CD14-positive monocyte (primary cell): ENCODE measurements around the gene FNDC11. TPM values are rescaled to one million over a fixed set of nuclear protein-coding genes. Genes with fewer than 3 reads are reported as not detected.
"Not testable (repeated sequence)": the region's sequence is repeated elsewhere in the genome, so short reads cannot be mapped to it uniquely, and the experiment has no call there.

Source experiments
- DNase-seq, 3 donors: peaks; one replicate each; pipeline ENCODE4 v3.0.0-alpha.2; 2011 to 2022
- H2AFZ ChIP-seq: 2 replicates; pipeline ENCODE4 v1.6.0; 2012; ENCODE audit warnings: mild to moderate bottlenecking, low read depth, low read length, inconsistent platforms; ENCODE audit not compliant: insufficient read depth, poor library complexity, severe bottlenecking
- H3K27ac ChIP-seq, 2 donors: 1 replicate in 1 of 2; 2 replicates in 1 of 2; pipeline ENCODE4 v1.5.1; 2012 to 2013; ENCODE audit warnings: low read length in 2 of 2, control low read depth in 1 of 2, inconsistent platforms in 1 of 2, low read depth in 1 of 2, mild to moderate bottlenecking in 1 of 2
- H3K27me3 ChIP-seq, 2 donors: one replicate each; pipeline versions ENCODE4 v1.6.0 to v1.6.1; 2011 to 2013; ENCODE audit warnings: low read length in 2 of 2; ENCODE audit not compliant: control insufficient read depth in 2 of 2, insufficient read depth in 2 of 2
- H3K36me3 ChIP-seq, 2 donors: replicated peaks in 1 of 2; 1 replicate in 1 of 2; 2 replicates in 1 of 2; pipeline versions ENCODE4 v1.5.1 to v1.6.1; 2012 to 2013; ENCODE audit warnings: low read length in 2 of 2, control low read depth in 1 of 2, inconsistent platforms in 1 of 2, mild to moderate bottlenecking in 1 of 2; ENCODE audit not compliant: insufficient read depth in 2 of 2, control insufficient read depth in 1 of 2
- H3K4me1 ChIP-seq, 2 donors: 1 replicate in 1 of 2; 2 replicates in 1 of 2; pipeline versions ENCODE4 v1.5.1 to v1.6.1; 2012 to 2013; ENCODE audit warnings: low read length in 2 of 2, control low read depth in 1 of 2, inconsistent platforms in 1 of 2, mild to moderate bottlenecking in 1 of 2, moderate library complexity in 1 of 2; ENCODE audit not compliant: insufficient read depth in 2 of 2, control insufficient read depth in 1 of 2
- H3K4me2 ChIP-seq: replicated peaks from 2 replicates; pipeline ENCODE3; 2012; ENCODE audit warnings: low read length, moderate library complexity, mild to moderate bottlenecking; ENCODE audit not compliant: poor library complexity, severe bottlenecking; ENCODE audit errors: extremely low read depth
- H3K4me3 ChIP-seq, 3 experiments: fragments of 200-600 bp in 1 of 3; sonication (generic) in 1 of 3; replicated peaks in 1 of 3; 1 replicate in 2 of 3; 2 replicates in 1 of 3; pipeline ENCODE4 v1.5.1; 2011 to 2013; ENCODE audit warnings: low read length in 3 of 3, mild to moderate bottlenecking in 3 of 3, control low read depth in 2 of 3, low read depth in 2 of 3, inconsistent platforms in 1 of 3, moderate library complexity in 1 of 3
- H3K79me2 ChIP-seq: 2 replicates; pipeline ENCODE4 v1.6.0; 2012; ENCODE audit warnings: mild to moderate bottlenecking, control low read depth, inconsistent platforms, low read length, moderate library complexity; ENCODE audit not compliant: insufficient read depth
- H3K9ac ChIP-seq: 2 replicates; pipeline ENCODE4 v1.6.0; 2017; ENCODE audit warnings: low read length, mild to moderate bottlenecking; ENCODE audit not compliant: insufficient read depth, poor library complexity, severe bottlenecking
- H3K9me3 ChIP-seq, 2 donors: replicated peaks in 1 of 2; 1 replicate in 1 of 2; 2 replicates in 1 of 2; pipeline versions ENCODE4 v1.5.1 to v1.6.1; 2012 to 2013; ENCODE audit warnings: low read length in 2 of 2, control low read depth in 1 of 2; ENCODE audit not compliant: control insufficient read depth in 1 of 2, insufficient read depth in 1 of 2
- H4K20me1 ChIP-seq: 2 replicates; pipeline ENCODE4 v1.6.0; 2012; ENCODE audit warnings: mild to moderate bottlenecking, low read length, control low read depth, moderate library complexity; ENCODE audit not compliant: insufficient read depth
- H3K27ac Mint-ChIP-seq, 7 donors: one replicate each; pipeline ENCODE4 v1.8.0; 2020; ENCODE audit warnings: mild to moderate bottlenecking in 7 of 7, mixed read lengths in 7 of 7, moderate library complexity in 6 of 7, inconsistent platforms in 2 of 7
- H3K27me3 Mint-ChIP-seq, 3 donors: one replicate each; pipeline ENCODE4 v1.8.0; 2021 to 2022; ENCODE audit warnings: low read depth in 3 of 3, mild to moderate bottlenecking in 3 of 3, mixed read lengths in 3 of 3, moderate library complexity in 3 of 3, inconsistent platforms in 1 of 3
- H3K36me3 Mint-ChIP-seq, 2 donors: one replicate each; pipeline ENCODE4 v1.8.0; 2020; ENCODE audit warnings: mixed read lengths in 2 of 2, inconsistent platforms in 1 of 2, mild to moderate bottlenecking in 1 of 2
- H3K4me1 Mint-ChIP-seq: one replicate; pipeline ENCODE4 v1.8.0; 2020; ENCODE audit warnings: mild to moderate bottlenecking, mixed read lengths
- H3K4me3 Mint-ChIP-seq, 2 donors: one replicate each; pipeline ENCODE4 v1.8.0; 2020; ENCODE audit warnings: mild to moderate bottlenecking in 2 of 2, mixed read lengths in 2 of 2, moderate library complexity in 1 of 2
- H3K9me3 Mint-ChIP-seq, 7 donors: one replicate each; pipeline ENCODE4 v1.8.0; 2020 to 2022; ENCODE audit warnings: mixed read lengths in 7 of 7, mild to moderate bottlenecking in 6 of 7, moderate library complexity in 6 of 7, inconsistent platforms in 2 of 7
- CTCF ChIP-seq: fragments of 200-600 bp; IDR thresholded peaks from one replicate; pipeline ENCODE4 v1.8.0; 2022; ENCODE audit warnings: antibody characterized with exemption, mild to moderate bottlenecking
- WGBS: methylation state at CpG from one replicate; pipeline ENCODE4 v1.1.5; 2013; ENCODE audit warnings: missing lambda C conversion rate; ENCODE audit not compliant: insufficient coverage; 5-methylcytosine and 5-hydroxymethylcytosine counted together
- intact Hi-C, 2 donors: fragments of 100-400 bp; cut with micrococcal nuclease; formaldehyde crosslinking; loops; one replicate each; pipeline versions ENCODE4 v1.15.0 to v1.15.1; 2023
- polyA plus RNA-seq, 3 donors: library from polyadenylated mRNA; depleted of rRNA in 1 of 3; unstranded in 2 of 3; stranded (reverse) in 1 of 3; fragments of 300-500 nt in 2 of 3; fragments of >200 nt in 1 of 3; fragmentation: Illumina TruSeq in 2 of 3; gene quantifications; 1 replicate in 2 of 3; 2 replicates in 1 of 3; pipeline ENCODE4 v1.2.3, GENCODE V29; 2012 to 2021

FNDC11 gene
- polyA plus RNA-seq, 3 donors = 0.23 TPM; not detected in 2

GRCh38 chr20:63557481-63557891 lies 3.5 kb downstream of the FNDC11 start:
- H3K4me3 Mint-ChIP-seq = no peak overlapping the region
- peak overlapping the region in 1 of 7 donors; percentile 30 for H3K27ac Mint-ChIP-seq
- H3K4me3 ChIP-seq = no peak overlapping the region
- peaks cover 23 to 39% of the 10 kb centered on the region in 2 donors for H3K36me3 Mint-ChIP-seq
- peaks cover 0 to 7% of the 10 kb centered on the region in 2 donors for H3K9me3 ChIP-seq
- H3K79me2 ChIP-seq = no peaks in the 10 kb centered on the region
- peaks cover 22 to 75% (median 53%) of the 10 kb centered on the region in 3 donors for H3K27me3 Mint-ChIP-seq
- H3K9me3 Mint-ChIP-seq = peaks cover 4 to 19% (median 6%) of the 10 kb centered on the region in 7 donors
- no peak for DNase-seq
- intact Hi-C loops = no loop called here
- H4K20me1 ChIP-seq = peaks cover 68% of the 10 kb centered on the region
- H3K4me2 ChIP-seq = no peak overlapping the region
- H2AFZ ChIP-seq = no peak overlapping the region
- peaks cover 10% of the 10 kb centered on the region for H3K4me1 Mint-ChIP-seq
- H3K27ac ChIP-seq = no peak overlapping the region
- peaks cover 15 to 18% of the 10 kb centered on the region in 2 donors for H3K4me1 ChIP-seq
- peaks cover 2 to 63% of the 10 kb centered on the region in 2 donors for H3K27me3 ChIP-seq
- no peak for TF ChIP-seq CTCF
- H3K9ac ChIP-seq = no peak overlapping the region
- H3K36me3 ChIP-seq = peaks cover 22 to 29% of the 10 kb centered on the region in 2 donors
- WGBS = 98% methylated on average over 16 of the region's 19 CpGs

GRCh38 chr20:63558804-63559484 lies 5.0 kb downstream of the FNDC11 start:
- Mint-ChIP-seq H3K9me3 (peaks cover 0 to 15% (median 2%) of the 10 kb centered on the region in 7 donors), H3K4me1 (peaks cover 3% of the 10 kb centered on the region), H3K27ac (no peak overlapping the region), H3K36me3 (peaks cover 26 to 50% of the 10 kb centered on the region in 2 donors), H3K27me3 (peaks cover 16 to 73% (median 53%) of the 10 kb centered on the region in 3 donors), H3K4me3 (peak overlapping the region in 1 of 2 donors; percentile 30)
- Histone ChIP-seq H3K4me3 (no peak overlapping the region), H3K36me3 (peaks cover 22 to 44% of the 10 kb centered on the region in 2 donors), H2AFZ (no peak overlapping the region), H3K27me3 (peaks cover 2 to 52% of the 10 kb centered on the region in 2 donors), H4K20me1 (peaks cover 79% of the 10 kb centered on the region), H3K9ac (no peak overlapping the region), H3K4me2 (no peak overlapping the region), H3K4me1 (peaks cover under 1 to 3% of the 10 kb centered on the region in 2 donors), H3K79me2 (no peaks in the 10 kb centered on the region), H3K27ac (no peak overlapping the region), H3K9me3 (no peaks in the 10 kb centered on the region)
- 100% methylated on average over 4 of the region's 14 CpGs for WGBS
- intact Hi-C loops = no loop called here
- DNase-seq = no peak
- TF ChIP-seq CTCF = no peak

GRCh38 chr20:63559485-63560332 lies 5.8 kb downstream of the FNDC11 start:
- H3K4me3 Mint-ChIP-seq, H3K27ac ChIP-seq, H3K27ac Mint-ChIP-seq, H3K4me1 Mint-ChIP-seq, DNase-seq, H3K4me1 ChIP-seq, H3K9ac ChIP-seq, H3K79me2 ChIP-seq, H3K9me3 ChIP-seq, H3K4me3 ChIP-seq, H3K4me2 ChIP-seq, H2AFZ ChIP-seq: not testable (repeated sequence)
- peaks cover 0 to 51% of the 10 kb centered on the region in 2 donors for H3K27me3 ChIP-seq
- H3K36me3 ChIP-seq = peaks cover 26 to 51% of the 10 kb centered on the region in 2 donors
- Mint-ChIP-seq H3K36me3 (peaks cover 30 to 56% of the 10 kb centered on the region in 2 donors), H3K9me3 (peaks cover 0 to 17% (median 4%) of the 10 kb centered on the region in 7 donors), H3K27me3 (peaks cover 12 to 73% (median 52%) of the 10 kb centered on the region in 3 donors)
- 97% methylated on average over 27 of the region's 31 CpGs for WGBS
- peaks cover 84% of the 10 kb centered on the region for H4K20me1 ChIP-seq
- intact Hi-C loops = loop anchor here in 1 of 2 donors (10.0 kb wide), 1 partner anchor 335 kb away; the partner anchor contains the start of gene DNAJC5
